ENCODE measurements around the gene MAT2B.
"Not testable (repeated sequence)": the region's sequence is repeated elsewhere in the genome, so short reads cannot be mapped to it uniquely, and the experiment has no call there.

MAT2B gene

GRCh38 chr5:163533223-163533622, 27.8 kb downstream of the MAT2B start:
- TF ChIP-seq CTCF (IDR thresholded peaks at IDR 0.05), result no peak
- no peak overlapping the region for H3K27ac ChIP-seq
- DNase-seq (ENCODE audit: low spot score), result no peak
- no peak overlapping the region for H3K4me3 ChIP-seq

DNA sequence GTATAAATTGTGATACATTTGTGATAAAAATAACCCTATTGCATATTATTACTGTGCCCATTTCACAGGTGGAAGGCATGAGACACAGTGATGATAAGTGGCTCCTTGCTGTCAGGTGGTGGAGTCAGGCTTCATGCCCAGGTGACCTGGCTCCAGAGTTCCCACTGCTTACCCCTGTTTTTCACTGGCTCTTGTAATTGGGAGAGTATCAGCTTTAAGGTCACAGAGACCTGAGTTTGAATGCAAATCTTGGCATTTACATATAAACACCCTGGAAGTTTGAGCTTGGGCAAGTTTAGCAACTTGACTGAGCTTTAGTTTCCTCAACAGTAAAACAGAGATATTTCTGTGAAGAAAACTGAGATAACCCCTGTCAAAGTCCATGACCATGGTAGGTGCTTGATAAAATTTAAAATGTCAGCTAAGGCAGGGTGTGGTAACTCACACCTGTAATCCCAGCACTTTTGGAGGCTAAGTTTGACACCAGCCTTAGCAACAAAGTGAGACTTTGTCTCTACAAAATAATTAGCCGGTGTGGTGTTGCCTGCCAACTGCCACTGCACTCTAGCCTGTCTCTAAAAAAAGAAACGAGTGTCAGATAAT, 29.2 kb downstream of the MAT2B start:
- Histone ChIP-seq H3K27ac (no peak overlapping the region), H3K4me3 (no peak overlapping the region)
- no peak for TF ChIP-seq CTCF (IDR thresholded peaks at IDR 0.05)
- no peak for DNase-seq (ENCODE audit: low spot score)

DNA sequence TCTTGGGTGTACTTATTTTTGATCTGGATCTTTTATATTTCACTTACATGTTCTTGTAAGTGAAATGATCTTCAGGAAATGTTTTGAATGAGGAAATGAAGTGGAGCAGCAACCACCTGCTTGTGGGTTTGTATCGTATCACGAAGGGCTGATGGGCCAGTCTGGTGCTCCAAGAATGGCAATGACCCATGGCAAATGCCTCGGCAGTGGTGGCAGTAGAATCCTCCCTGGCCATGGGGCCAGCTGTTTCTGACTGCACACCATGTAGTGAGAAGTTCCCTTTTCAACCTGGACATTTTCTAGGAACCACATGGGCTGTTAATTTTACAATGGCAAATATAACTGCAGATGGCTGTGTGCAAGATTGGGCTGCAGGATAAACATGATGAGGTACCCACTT, 29.9 kb downstream of the MAT2B start:
- Histone ChIP-seq H3K27ac (no peak overlapping the region), H3K4me3 (no peak overlapping the region)
- no peak for DNase-seq (ENCODE audit: low spot score)
- TF ChIP-seq CTCF (IDR thresholded peaks at IDR 0.05), result no peak

DNA sequence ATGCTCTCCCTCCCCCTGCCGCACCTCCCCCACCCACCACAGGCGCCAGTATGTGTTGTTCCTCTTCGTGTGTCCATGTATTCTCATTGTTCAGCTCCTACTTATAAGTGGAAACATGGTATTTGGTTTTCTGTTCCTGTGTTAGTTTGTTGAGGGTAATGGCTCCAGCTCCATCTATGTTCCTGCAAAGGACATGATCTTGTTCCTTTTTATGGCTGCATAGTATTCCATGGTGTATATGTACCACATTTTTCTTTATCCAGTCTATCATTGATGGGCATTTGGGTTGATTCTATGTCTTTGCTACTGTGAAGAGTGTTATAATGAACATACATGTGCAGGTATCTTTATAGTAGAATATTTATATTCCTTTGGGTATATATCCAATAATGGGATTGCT, 31.0 kb downstream of the MAT2B start:
- not testable (repeated sequence) for H3K4me3 ChIP-seq; H3K27ac ChIP-seq; DNase-seq (ENCODE audit: low spot score)

DNA sequence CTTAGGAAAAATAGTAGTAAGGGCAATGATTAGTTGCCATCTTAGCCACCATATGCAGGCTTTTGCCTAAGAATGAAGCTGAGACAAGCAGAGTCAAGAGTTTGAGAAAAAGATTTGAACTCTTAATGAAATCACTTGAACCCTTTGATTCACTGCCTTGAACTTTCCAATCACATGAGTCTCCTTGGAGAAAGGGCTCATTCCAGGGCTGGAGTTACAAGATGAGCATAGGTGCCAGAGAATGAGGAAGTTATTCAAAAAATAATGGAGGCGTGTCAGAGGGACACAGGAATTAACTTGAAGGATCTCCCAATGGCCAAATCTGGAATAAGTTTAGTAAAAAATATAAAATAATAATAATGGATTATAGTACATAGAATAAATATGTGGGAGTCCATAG, 35.3 kb downstream of the MAT2B start:
- Histone ChIP-seq H3K27ac (no peak overlapping the region), H3K4me3 (no peak overlapping the region)
- no peak for TF ChIP-seq CTCF (IDR thresholded peaks at IDR 0.05)
- DNase-seq (ENCODE audit: low spot score), result no peak

DNA sequence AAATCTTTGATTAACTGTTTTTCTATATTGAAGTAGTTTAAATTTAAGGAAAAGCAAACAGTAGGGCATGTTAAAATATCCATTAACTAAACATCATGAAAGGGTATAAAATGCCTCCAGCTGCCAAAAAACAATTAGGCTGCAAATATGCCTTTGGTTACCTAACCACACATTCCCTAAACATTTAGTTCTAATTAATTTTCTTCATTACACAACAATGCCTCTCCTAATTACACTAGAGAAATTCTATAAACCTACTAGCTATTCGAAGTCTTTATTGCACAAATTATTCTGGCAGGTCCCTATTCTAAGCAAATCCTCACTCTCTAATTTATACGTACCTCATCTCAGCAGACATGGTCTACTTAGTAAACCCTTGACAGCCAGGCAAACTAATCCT, 37.4 kb downstream of the MAT2B start:
- Histone ChIP-seq H3K4me3 (no peak overlapping the region), H3K27ac (no peak overlapping the region)
- DNase-seq (ENCODE audit: low spot score), result no peak
- TF ChIP-seq CTCF (IDR thresholded peaks at IDR 0.05), result no peak

- no peak for DNase-seq (ENCODE audit: low spot score)
- Histone ChIP-seq H3K27ac (no peak overlapping the region), H3K4me3 (no peak overlapping the region)
- TF ChIP-seq CTCF (IDR thresholded peaks at IDR 0.05), result no peak
Observed at GRCh38 chr5:163544041-163544440, 38.6 kb downstream of the MAT2B start.

DNA sequence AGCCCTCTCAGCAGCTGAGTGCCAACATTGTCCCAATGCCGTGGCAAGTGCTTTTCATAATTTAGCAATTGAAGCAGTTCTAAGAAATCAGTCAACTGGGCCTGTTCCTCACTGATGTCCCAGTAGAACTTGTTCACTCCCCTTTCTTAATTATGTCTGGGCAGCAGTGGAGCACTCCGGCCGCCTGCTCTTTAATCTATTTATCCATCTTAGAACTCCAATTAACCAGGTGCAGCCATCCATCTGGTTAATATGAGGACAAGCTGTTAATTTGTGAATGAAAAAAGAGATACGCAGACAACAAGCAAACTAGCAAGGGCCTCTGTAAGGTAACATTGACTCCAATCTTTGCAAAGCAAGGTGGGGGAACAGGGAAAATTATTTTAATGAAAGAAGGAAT, 39.4 kb downstream of the MAT2B start:
- DNase-seq (ENCODE audit: low spot score), result no peak
- Histone ChIP-seq H3K27ac (no peak overlapping the region), H3K4me3 (no peak overlapping the region)
- TF ChIP-seq CTCF (IDR thresholded peaks at IDR 0.05), result no peak
